Thyroid gland (tissue), 4 donors: ENCODE measurements around the gene PAAF1. TPM values are rescaled to one million over a fixed set of nuclear protein-coding genes. Genes with fewer than 3 reads are reported as not detected.

ENCODE experiments used
- DNase-seq, 2 donors: peaks; one replicate each; pipeline ENCODE4 v3.0.0-alpha.2; 2019
- H3K27ac ChIP-seq, 3 donors: fragments of 200-600 bp; sonication (generic); 1 replicate in 2 of 3; 2 replicates in 1 of 3; pipeline ENCODE4 v1.5.1; 2016 to 2019; ENCODE audit warnings: mild to moderate bottlenecking in 1 of 3, moderate library complexity in 1 of 3
- H3K27me3 ChIP-seq: fragments of 200-600 bp; sonication (generic); one replicate; pipeline ENCODE4 v1.5.1; 2019
- H3K36me3 ChIP-seq, 2 donors: fragments of 200-600 bp; sonication (generic); one replicate each; pipeline ENCODE4 v1.5.1; 2016 to 2019
- H3K4me1 ChIP-seq, 2 donors: fragments of 200-600 bp; sonication (generic); one replicate each; pipeline ENCODE4 v1.5.1; 2017 to 2019
- H3K4me3 ChIP-seq, 3 donors: fragments of 200-600 bp; sonication (generic); replicated peaks in 1 of 3; 1 replicate in 2 of 3; 2 replicates in 1 of 3; pipeline ENCODE4 v1.5.1; 2016; ENCODE audit warnings: mild to moderate bottlenecking in 1 of 3
- H3K9me3 ChIP-seq: fragments of 200-600 bp; sonication (generic); one replicate; pipeline ENCODE4 v1.5.1; 2017
- POLR2A ChIP-seq, 2 donors: fragments of 450-650 bp; IDR thresholded peaks; one replicate each; pipeline ENCODE4 v1.6.1; 2017; ENCODE audit warnings: antibody characterized with exemption in 2 of 2, mild to moderate bottlenecking in 2 of 2, moderate library complexity in 1 of 2
- WGBS, 2 donors: methylation state at CpG; one replicate each; pipeline ENCODE4 v1.1.5; 2017; 5-methylcytosine and 5-hydroxymethylcytosine counted together
- intact Hi-C: fragments of 100-400 bp; cut with DNase I; formaldehyde crosslinking; loops from one replicate; pipeline ENCODE4 v1.15.1; 2023
- total RNA-seq, 4 donors: library from RNA; depleted of rRNA; stranded (reverse); fragments of >200 nt; gene quantifications; one replicate each; pipeline ENCODE4 v1.2.3, GENCODE V29; 2016
- TF ChIP-seq, protein P1 (sequence below), 6 experiments: fragments of 200-600 bp in 3 of 6; fragments of 450-650 bp in 3 of 6; sonication (generic) in 3 of 6; IDR thresholded peaks; one replicate each; pipeline ENCODE4 v1.5.1; 2016 to 2019; ENCODE audit warnings: antibody characterized with exemption in 6 of 6, mild to moderate bottlenecking in 2 of 6, inconsistent platforms in 1 of 6, moderate library complexity in 1 of 6

The PAAF1 gene
- total RNA-seq, 4 donors from 2014 or later = 10.0 to 23.3 (median 15.9) TPM

DNA sequence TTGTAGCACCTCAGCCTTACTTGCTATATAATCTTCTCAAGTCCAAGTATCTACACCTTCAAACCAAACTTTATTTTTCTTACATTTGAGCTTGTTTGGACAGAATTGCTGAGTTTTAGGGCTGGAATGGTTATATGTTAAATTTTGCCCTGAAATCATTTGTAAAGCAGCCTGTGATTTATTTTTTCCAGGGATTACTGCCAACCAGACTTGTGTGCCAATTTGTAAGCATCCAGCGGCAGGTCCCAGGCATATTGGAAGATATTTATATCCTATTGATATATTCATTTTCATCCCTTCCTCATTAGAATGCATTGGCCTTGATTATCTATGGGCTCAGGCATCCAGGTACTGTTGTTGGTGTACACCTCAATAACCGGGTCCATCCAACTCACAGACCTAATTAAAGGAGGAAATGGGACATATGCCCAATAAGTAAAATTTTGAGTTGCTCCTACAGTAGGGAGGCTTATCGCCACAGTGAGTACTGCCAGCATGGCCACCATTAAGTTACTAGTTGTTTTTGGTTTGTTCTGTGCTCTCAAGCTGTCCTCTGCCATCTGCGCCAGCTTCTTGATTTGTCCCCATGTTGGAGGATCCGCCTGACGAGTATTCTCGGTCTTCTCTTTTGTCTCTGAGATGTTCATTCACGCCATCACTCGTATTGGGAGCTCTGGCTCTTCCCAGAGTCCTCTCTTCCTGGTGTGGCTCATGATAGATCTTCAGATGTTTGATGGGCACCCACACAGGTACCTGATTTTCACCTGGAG, 64.2 kb downstream of the PAAF1 start:
- DNase-seq = no peak
- Histone ChIP-seq H3K27me3 (no peaks in the 10 kb centered on the region), H3K4me3 (no peak overlapping the region), H3K27ac (no peak overlapping the region), H3K36me3 (no peaks in the 10 kb centered on the region), H3K9me3 (no peaks in the 10 kb centered on the region), H3K4me1 (peaks cover 0 to 2% of the 10 kb centered on the region in 2 donors)
- TF ChIP-seq POLR2A (IDR thresholded peaks at IDR 0.05) = no peak
- TF ChIP-seq, protein P1, sequence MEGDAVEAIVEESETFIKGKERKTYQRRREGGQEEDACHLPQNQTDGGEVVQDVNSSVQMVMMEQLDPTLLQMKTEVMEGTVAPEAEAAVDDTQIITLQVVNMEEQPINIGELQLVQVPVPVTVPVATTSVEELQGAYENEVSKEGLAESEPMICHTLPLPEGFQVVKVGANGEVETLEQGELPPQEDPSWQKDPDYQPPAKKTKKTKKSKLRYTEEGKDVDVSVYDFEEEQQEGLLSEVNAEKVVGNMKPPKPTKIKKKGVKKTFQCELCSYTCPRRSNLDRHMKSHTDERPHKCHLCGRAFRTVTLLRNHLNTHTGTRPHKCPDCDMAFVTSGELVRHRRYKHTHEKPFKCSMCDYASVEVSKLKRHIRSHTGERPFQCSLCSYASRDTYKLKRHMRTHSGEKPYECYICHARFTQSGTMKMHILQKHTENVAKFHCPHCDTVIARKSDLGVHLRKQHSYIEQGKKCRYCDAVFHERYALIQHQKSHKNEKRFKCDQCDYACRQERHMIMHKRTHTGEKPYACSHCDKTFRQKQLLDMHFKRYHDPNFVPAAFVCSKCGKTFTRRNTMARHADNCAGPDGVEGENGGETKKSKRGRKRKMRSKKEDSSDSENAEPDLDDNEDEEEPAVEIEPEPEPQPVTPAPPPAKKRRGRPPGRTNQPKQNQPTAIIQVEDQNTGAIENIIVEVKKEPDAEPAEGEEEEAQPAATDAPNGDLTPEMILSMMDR (IDR thresholded peaks at IDR 0.05) = no peak
- intact Hi-C loops = no loop called here
- WGBS, 2 donors = 93 to 97% methylated on average over 9 of the region's 9 CpGs

DNA sequence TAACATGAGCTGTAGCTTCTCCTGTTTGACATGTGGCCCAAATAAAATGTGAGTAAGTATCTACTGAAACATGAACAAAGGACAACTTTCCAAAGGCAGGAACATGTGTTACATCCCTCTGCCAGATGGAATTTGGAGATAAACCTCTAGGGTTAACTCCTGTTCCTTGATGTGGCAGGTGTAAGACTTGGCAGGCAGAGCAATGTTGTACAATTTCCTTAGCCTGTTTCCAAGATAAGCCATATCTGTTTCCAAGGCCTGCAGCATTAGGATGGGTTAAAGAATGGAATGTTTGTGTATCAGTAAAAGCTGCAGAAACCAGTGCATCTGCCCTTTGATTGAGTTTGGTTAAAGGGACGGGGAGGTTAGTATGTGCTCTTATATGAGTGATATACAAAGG, 65.2 kb downstream of the PAAF1 start:
- Histone ChIP-seq H3K36me3 (no peaks in the 10 kb centered on the region), H3K9me3 (no peaks in the 10 kb centered on the region), H3K27ac (no peak overlapping the region), H3K4me3 (no peak overlapping the region), H3K27me3 (no peaks in the 10 kb centered on the region), H3K4me1 (no peaks in the 10 kb centered on the region)
- TF ChIP-seq, protein P1 (IDR thresholded peaks at IDR 0.05) = no peak
- no peak for TF ChIP-seq POLR2A (IDR thresholded peaks at IDR 0.05)
- intact Hi-C loops = no loop called here
- 83 to 92% methylated on average over 1 of the region's 1 CpG for WGBS, 2 donors
- no peak for DNase-seq

DNA sequence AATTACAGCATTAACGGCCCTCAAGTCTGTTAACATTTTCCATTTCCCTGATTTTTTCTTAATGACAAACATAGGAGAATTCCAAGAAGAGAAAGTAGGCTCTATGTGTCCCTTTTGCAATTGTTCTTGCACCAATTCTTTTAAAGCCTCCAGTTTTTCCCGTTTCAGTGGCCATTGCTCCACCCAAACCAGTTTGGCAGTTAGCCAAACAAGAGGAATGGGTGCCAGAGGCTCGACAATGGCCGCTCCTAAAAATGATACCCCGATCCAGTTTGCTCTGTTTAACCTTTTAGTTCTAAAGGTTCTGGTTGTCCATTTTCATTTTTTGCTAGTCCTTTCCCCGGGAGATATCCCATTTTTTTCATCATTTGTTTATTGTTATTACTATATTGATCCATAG, 67.3 kb downstream of the PAAF1 start:
- H3K36me3 ChIP-seq = no peaks in the 10 kb centered on the region
- H3K9me3 ChIP-seq = no peaks in the 10 kb centered on the region
- intact Hi-C loops = no loop called here
- no peaks in the 10 kb centered on the region for H3K4me1 ChIP-seq
- DNase-seq = no peak
- TF ChIP-seq, protein P1 (IDR thresholded peaks at IDR 0.05) = no peak
- no peak for TF ChIP-seq POLR2A (IDR thresholded peaks at IDR 0.05)
- no peak overlapping the region for H3K27ac ChIP-seq
- no peak overlapping the region for H3K4me3 ChIP-seq
- 53% methylated on average over 6 of the region's 6 CpGs for WGBS, 2 donors
- no peaks in the 10 kb centered on the region for H3K27me3 ChIP-seq

DNA sequence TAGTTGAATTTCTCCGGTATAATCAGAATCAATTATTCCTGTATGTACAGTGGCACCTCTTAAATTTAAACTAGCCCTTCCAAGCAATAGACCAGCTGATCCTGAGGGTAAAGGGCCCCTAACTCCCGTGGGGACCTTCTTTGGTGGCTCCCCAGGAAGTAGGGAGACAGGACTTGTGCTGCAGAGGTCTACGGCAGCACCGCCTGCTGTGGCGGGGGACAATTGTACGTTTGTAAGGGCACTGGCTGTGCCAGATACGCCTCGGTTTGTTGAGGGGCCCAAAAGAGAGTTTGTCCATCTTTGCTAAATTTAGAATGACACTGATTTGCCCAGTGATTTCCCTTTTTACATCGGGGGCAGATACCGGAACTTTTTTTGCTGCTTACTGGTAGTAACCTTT, 68.1 kb downstream of the PAAF1 start:
- Histone ChIP-seq H3K27ac (no peak overlapping the region), H3K27me3 (no peaks in the 10 kb centered on the region), H3K36me3 (no peaks in the 10 kb centered on the region), H3K4me1 (no peaks in the 10 kb centered on the region), H3K4me3 (no peak overlapping the region), H3K9me3 (no peaks in the 10 kb centered on the region)
- no peak for DNase-seq
- WGBS, 2 donors = 70 to 77% methylated on average over 10 of the region's 10 CpGs
- TF ChIP-seq POLR2A (IDR thresholded peaks at IDR 0.05) = no peak
- TF ChIP-seq, protein P1 (IDR thresholded peaks at IDR 0.05) = no peak
- intact Hi-C loops = no loop called here

DNA sequence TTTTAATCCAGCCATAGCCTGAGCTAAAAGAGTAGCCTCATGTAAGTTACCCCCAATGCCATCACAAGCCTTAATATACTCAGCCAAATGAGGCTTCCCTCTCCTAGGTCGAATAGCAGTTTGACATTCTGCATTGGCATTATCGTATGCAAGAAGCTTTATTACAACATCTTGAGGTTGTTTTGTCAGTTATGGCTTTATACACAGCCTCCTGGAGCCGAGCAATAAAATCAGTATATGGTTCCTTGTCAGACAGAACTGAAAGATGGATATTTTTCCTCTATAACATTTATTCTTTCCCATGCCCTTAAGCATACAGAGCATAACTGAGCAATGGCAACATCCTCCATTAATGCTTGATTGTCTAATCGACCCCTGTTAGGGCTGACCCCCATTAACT, 68.6 kb downstream of the PAAF1 start:
- TF ChIP-seq POLR2A (IDR thresholded peaks at IDR 0.05) = no peak
- TF ChIP-seq, protein P1 (IDR thresholded peaks at IDR 0.05) = no peak
- Histone ChIP-seq H3K9me3 (no peaks in the 10 kb centered on the region), H3K36me3 (no peaks in the 10 kb centered on the region), H3K27me3 (no peaks in the 10 kb centered on the region), H3K4me3 (no peak overlapping the region), H3K4me1 (no peaks in the 10 kb centered on the region), H3K27ac (no peak overlapping the region)
- intact Hi-C loops = no loop called here
- no peak for DNase-seq
- WGBS, 2 donors = 72 to 79% methylated on average over 4 of the region's 4 CpGs
